LNCAP (cell line): ENCODE results near the gene LUC7L.

Experiments used
- CTCF ChIP-seq: fragments of 450-650 bp; IDR thresholded peaks from 2 replicates; pipeline ENCODE4 v1.5.1; 2017; ENCODE audit warnings: mild to moderate bottlenecking

LUC7L gene

GRCh38 chr16:259814-260253, 30.6 kb upstream of the LUC7L start:
- TF ChIP-seq CTCF, result no peak

- no peak for TF ChIP-seq CTCF
Observed at GRCh38 chr16:259226-259625, 30.0 kb upstream of the LUC7L start.

GRCh38 chr16:255183-255582, 25.9 kb upstream of the LUC7L start:
- TF ChIP-seq CTCF, result no peak

- no peak for TF ChIP-seq CTCF
Observed at GRCh38 chr16:254461-254860, 25.2 kb upstream of the LUC7L start.

- no peak for TF ChIP-seq CTCF
Observed at GRCh38 chr16:253833-254232, 24.6 kb upstream of the LUC7L start.

- no peak for TF ChIP-seq CTCF
Observed at GRCh38 chr16:252366-253337, 23.4 kb upstream of the LUC7L start.

GRCh38 chr16:249431-249830, 20.2 kb upstream of the LUC7L start:
- TF ChIP-seq CTCF, result no peak
